Left renal cortex interstitium (tissue), 4 donors: ENCODE results near the gene SDK1. TPM values are rescaled to one million over a fixed set of nuclear protein-coding genes. Genes with fewer than 3 reads are reported as not detected.
"Not testable (repeated sequence)": the region's sequence is repeated elsewhere in the genome, so short reads cannot be mapped to it uniquely, and the experiment has no call there.

ENCODE experiments used
- DNase-seq, 4 donors: peaks; one replicate each; pipeline ENCODE4 v3.0.0-alpha.2; 2013; ENCODE audit warnings: low read depth in 4 of 4, low spot score in 2 of 4, missing footprints in 1 of 4
- polyA plus RNA-seq, 4 donors: library from polyadenylated mRNA; unstranded; fragments of 120-200 nt; gene quantifications; one replicate each; pipeline ENCODE4 v1.2.1, GENCODE V29; 2013; ENCODE audit not compliant: insufficient read length in 4 of 4

SDK1 gene
- polyA plus RNA-seq, 4 donors, result 5.1 to 10.2 (median 6.9) TPM

DNA sequence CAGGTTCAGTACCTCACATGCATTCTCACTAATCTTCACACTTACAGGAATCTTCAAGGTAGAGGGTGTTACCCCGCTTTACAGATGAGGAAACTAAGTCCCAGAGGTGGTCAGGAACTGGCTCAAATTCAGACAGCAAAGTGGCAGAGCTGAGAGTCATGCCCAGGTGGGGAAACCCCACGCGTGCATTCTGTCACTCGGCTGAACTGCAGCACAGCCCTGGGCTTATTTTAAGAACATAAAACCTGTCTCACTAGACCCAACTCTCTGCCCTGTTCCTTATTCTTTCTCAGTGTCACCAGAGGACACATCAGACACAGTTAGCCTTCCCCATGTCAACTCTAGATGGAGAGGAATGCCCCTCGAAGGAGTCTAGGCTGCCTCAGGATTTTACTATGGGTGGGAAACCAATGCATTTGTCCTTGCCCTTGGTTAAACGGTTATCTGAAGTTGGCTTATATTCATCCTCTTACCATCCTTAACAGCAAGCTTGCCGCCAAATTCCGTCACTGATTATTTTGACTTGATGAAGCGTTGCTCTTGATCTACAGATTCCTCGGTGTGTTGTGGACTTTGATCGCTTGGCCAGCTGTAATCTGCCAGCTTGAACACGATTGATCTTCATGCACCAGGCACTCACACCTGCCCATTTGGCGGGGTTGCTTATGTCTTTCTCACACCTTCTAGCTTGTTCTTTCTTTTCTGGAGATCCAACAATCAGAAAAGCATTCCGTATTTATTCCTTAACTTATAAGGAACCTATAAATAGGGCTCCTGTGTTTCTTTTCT is 627.9 kb downstream of the SDK1 start:
- DNase-seq, result no peak

DNA sequence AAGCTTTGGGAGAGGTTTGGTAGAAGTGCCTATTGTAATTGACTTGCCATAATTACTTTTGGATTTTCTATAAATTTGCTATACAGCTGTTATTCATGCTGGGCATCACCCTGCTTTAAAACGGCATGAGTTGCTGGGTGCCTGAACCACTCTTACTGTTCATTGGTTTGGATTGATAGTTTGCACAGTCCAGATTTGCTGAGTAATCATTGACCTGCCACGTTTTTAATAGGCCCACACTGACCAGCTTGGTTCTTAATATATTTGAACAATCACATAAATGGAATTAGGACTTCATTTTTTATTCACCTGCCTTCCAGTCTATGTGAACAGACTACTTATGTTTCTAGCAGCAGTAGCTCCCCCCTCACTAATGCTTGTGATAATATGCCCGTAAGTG is 630.8 kb downstream of the SDK1 start:
- DNase-seq, result no peak

DNA sequence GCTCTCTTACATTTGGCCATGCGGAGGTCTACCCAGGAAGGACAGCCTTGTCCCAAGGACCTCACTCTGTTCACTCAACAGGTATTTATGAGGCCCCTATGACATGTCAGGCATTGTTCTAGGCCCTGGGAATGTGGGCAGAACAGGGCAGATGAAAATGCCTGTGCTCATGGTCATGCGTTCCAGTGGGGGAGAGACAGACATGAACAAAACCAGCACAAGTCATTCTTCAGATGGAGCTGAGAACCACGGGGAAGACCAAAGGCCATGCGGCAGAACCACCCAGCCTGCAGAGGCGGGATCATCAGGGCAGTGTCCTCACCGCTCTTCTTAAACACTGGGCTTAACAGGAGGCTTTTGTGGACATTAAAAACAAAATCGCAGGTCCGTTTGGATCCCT is 636.1 kb downstream of the SDK1 start:
- no peak for DNase-seq

DNA sequence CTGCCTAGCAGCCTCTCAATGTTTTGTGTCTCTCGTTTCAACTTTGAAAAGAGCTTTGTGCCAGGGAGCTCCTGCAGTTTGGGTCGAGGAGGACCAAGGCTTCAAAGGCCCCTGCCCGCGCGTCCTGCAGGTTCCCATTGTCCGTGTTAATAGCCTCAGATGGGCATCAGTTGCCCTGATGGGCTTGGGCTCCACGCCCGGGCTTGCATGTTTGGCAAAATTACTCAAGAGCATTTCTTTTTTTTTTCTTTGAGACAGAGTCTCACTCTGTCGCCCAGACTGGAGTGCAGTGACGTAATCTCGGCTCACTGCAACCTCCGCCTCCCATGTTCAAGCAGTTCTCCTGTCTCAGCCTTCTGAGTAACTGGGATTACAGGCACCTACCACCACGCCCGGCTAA is 636.6 kb downstream of the SDK1 start:
- DNase-seq, result no peak

DNA sequence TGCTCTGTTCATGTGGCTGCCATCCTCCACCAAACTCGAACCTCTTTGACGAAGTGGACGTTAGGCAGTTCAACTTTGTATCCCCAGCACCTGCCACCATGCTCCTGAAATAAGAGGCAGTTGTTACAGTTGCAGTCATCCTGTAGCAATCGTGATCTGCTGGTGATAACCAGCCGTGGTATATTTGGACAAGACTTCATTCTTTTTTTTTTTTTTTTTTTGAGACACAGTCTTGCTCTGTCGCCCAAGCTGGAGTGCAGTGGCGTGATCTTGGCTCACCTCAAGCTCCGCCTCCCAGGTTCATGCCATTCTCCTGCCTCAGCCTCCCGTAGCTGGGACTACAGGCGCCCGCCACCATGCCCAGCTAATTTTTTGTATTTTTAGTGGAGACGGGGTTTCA is 640.7 kb downstream of the SDK1 start:
- DNase-seq, result not testable (repeated sequence)

DNA sequence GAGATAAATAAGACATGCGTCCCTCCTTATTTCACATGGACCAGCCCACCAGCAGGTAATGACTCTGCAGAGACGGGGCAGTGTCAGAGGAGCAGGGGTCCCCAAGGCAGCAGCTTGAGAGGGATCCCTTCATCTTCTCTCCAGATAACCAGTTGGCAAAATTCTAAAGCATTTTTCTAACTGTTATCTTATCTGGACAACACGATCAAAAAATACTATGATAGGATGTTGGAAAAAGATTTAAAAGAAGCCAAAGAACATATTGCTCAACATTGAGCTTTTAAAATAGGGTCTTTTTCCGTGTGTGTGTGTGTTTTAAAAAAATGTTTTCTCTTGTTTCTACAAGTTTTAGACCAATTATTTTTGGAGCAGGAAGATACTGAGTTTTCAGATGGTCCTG is 641.2 kb downstream of the SDK1 start:
- no peak for DNase-seq

DNA sequence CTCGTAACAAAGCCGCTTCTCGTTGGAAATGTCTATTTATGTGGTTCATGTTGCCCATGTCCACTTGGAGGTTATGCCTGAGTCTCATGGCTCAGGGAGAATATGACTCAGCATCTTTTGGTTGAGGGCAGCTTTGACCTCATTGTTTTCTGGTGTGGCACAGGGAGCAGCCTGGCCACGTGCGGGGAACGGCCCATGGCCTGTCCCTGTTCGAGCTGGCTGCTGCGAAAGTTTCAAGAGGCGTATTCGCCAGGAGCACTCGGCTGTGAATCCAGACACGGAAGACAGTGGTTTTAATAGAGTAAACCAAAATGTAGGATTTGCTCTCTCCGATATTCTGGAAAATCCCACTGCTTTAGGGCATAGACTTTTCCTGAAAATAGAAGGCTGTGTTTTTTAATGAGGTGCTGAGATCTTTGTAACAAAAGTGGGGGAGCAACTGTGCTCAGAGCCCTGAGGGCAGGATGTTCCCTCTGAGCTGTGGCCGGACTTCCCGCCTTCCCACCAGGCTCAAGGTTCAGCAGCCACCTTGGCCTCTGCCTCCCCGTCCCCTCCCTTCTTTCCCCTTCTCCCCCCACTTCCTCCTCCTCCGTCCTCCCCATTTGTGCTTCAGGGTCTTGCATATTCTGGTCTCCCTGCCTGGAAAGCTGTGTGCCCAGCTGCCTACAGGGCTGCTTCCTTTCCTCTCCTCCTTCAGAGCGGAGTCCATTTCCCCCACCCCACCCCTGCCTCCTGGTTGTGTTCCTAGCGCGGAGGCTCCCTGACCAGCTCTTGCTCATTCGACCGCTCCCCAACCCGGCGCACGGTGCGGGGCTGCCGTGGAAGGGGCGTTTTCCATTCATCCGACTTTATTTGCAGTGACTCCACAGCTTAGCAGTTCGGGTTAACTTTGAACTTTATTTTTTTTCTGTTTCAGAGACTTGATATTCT is 642.0 kb downstream of the SDK1 start:
- DNase-seq, result no peak

DNA sequence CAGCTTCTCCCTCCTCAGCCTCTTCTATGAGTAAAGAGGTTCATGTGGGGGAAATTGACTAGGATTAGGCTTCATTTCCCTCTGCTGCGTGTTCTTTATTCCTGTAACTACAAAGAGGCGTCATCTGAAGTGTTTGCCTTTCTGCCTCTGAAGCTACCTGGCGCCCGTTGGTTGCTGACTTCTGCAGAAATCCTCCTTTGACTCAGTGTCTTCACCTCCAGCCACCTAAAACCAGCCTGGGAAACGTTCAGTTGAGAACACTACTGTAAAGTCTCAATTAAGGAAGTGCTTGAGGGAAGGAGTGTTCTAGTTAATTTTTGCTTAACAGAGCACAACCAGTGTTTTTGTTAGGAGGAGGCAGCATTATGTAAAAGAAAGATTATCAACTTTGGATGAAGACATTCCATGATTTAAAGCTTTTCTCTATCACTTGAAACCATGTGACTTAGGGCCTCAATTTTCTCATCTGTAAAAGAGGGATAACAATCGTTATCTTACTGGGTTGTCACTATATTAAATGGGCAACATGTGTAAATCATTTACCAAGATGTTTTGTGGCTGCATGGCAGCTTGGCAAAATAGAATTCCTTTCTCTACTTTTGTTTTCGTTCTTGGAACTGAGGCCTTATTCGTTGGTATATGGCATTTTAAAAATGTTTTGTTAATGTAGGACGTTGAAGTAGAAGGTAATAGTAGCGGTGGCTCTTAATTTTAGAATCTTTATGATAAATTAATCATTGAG is 642.9 kb downstream of the SDK1 start:
- no peak for DNase-seq

DNA sequence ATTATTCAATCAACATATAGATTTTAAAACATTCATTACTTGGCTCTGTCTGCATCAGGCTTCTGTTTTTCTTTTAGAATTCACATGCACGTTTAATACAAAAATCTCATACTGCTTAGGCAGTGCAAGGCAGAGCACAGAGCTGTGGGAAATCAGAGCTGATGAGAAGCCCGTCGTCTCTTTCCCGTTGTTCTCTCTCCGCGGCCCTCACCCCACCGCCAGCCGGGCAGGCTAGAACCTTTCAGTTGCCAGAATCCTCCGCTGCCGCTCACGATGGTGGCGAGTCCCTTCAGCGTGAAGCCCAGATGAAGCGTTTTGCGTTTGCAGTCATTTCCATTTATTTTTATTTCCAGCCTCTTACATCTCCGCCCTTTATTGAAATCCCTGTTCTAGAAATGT is 648.2 kb downstream of the SDK1 start:
- no peak for DNase-seq

DNA sequence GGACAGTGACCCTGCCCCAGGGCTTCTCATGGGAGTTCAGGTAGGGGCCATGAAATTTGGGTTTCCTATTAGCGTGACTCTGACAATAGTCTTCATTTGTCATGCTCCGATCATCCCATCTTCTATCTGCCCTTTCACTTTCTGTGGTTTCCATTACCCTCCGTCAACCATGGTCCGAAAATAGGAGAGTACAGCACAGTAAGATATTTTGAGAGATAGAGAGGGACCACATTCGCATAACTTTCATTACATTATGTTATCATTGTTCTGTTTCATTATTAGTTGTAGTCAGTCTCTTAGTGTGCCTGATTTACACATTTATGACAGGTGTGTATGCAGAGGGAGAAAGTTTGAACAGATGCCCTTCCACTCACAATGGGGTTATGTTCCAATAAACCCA is 649.2 kb downstream of the SDK1 start:
- no peak for DNase-seq

DNA sequence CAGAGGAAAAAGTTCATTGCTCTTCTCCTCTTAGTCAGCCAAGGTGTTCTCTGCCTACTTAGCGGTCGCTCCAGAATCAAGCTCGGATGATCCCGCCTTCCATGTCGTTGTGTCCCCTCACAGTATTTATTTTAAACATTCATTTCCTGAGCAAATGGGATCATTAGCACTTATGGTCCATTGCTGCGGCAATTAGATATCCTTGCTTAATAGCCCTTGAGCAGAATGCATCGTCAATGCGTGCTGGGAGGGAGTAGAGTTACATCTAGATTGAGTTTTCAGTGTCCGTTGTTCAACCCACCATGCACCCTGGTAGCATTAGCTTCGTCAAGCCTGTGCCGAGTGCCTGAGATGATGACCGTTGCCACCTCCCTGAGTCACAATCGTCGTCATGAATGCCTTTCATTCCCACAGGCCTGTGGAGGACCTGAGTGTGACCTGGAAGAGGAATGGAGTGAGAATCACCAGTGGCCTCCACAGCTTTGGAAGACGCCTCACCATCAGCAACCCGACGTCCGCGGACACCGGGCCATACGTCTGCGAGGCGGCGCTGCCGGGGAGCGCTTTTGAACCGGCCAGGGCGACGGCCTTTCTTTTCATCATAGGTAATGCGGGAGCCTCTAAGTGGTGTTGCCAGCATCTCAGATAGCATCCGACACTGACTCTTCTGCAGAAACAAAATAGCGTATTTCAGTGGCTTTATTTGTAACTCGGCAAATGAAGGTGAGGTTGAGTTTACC is 650.4 kb downstream of the SDK1 start:
- no peak for DNase-seq

DNA sequence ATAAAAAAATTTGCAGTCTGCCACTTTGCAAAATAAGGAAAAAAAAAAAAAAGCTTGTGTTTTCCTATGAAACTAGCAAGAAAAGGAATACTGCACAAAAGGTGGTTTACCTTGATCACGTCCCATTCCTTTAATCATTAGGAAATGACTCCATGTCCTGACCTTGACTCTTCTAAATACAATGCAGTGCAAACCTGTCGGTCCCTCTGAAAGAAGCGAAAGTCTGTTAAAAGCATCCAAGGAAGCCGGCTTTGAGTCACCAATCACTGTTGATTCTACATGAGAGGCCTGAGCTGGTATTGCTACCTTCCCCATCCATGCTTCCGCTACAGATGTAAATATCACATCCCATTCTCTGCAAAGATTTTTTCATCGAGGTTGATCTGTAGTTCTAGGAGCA is 652.1 kb downstream of the SDK1 start:
- DNase-seq, result no peak

DNA sequence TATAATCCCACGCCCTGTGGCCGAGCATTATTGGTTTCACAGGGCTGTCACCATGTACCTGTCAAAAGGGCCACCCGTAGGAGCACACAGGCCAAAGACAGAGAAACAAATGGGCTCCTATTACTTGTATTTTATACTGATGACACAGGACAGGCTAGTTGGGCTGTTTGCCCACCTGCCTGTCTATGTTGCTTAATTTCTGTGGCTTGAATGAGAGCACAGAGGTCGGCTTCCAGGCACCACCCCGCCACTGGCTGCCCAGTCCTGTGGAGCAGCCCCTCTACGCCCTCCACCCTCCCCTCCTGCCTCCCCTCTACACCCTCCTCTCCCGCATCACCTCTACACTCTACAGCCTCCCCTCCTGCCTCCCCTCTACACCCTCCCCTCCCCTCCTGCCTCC is 652.9 kb downstream of the SDK1 start:
- DNase-seq, result no peak

DNA sequence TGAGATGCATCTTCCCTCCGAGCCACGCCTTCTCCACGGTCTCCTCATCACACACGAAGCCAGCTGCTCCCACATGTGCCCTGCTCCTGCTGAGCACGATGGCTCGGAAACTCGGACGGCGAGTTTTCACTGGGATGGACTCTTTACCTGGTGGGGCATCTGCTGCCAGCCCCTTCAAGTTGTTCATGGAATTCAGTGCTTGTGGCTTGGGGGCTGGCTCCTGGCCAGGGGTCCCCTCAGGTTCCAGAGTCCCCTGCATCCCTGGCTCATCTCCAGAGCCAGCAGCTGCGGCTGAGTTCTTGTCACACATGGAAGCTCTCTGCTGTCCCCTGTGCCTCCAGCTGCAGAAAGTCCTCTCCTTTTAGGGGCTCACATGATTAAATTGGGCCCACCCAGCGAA is 654.0 kb downstream of the SDK1 start:
- no peak for DNase-seq

DNA sequence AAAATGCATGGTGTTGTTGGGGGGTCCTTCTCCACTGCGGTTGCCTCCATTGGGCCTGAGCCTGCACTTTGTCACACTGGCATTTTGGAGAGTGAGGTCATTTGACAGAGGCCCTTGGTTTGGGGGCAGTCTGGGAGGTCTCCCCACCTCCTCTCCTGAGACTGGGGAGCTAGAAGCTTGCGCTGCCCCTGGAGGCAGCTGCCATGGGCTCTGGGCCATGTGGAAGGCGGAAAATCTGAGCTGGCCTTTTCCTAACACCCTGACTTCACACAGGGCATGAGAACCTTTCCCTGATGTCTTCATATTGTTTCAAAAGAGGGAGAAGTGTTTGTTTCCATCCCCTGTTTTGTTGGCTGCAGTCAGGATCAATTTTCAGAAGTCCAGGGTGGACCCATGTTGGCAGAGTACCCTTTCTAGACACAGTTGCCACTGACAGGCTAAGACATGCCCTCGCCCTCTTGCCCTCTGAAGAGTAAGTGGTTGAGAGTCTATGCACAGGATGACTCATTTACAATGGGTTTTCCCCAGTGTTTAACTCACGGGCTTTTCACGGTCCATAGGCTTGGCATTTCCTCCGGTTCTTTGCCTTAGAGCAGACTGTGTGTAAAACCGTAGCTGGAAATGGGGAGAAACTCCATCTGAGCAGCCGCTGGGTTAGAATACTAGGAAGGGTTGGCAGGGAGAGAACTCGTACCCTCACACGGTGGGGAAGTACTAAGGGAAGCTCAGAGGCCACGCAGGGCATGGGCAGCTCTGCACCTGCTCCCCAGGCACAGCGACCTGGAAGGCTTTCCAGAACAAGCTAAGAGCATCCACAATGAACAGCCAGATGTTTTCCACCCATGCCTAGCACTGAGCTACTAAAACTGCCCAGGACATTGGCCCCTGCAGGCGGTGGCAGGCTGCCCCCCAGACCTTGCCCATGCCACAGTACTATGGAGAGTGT is 655.0 kb downstream of the SDK1 start:
- DNase-seq, result peak in 1 of 4 donors; percentile 38

DNA sequence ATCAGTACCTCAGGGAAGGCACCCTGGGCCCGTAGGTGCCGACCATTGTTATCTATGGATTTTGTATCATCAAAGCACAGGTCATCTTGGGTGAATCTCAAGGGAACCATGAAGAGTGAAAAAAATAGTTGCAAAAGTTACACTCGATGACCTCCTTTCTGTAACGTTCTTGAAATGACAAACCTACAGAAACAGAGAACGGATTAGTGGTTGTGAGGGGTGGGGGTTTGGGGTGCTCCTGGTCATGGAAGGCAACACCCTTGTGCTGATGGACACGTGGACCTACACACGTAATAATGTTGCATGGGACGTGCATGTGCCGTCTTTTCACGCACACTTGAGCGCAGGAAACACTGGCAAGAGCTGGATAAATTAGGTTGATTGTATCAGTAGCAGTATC is 655.9 kb downstream of the SDK1 start:
- DNase-seq, result no peak

DNA sequence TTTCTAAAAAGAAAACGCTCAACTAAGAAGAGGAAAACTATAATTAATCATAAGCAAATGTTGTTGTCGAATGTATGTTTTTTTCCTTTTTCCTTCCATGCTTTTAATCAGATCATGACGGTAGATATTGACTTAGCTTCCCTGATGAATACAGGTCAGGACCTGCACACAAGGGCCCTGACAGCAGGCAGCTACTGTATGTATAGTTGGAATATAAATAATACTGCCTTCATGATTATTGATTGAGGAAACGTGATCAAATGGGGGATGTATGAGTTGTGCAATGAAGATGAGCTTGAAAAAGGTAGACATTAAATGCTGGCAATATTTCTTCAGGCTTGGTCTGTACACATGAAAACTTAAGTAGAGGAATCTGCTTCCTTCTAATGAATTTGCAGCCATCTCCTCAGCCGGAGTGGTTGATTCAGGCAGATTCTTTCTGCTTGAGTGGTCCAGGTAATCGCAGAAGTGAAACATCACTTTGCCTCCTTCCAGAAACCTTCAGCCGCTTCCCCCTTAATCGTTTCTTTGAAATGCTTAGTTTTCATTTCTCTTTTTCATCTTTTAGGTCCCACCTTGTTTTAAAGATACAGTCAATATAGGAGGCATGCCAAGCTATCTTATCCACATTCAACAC is 656.5 kb downstream of the SDK1 start:
- DNase-seq, result no peak

DNA sequence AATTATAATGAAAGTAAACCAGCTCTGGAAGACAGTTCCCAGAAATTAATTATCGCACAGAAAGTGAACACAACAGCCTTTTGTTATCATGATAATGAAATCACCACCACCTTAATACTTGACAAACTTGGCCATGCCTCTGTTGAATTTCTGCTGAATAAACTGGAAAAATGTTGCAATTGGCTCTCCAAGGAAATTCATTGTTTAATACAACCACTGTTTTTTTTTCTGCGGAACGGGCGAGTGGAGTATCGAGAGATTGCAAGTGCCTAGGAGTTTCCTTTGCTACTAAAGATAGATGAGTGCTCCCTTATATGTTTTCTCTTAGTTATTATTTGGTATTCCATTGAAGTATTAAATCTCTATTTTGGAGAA is 657.0 kb downstream of the SDK1 start:
- no peak for DNase-seq

DNA sequence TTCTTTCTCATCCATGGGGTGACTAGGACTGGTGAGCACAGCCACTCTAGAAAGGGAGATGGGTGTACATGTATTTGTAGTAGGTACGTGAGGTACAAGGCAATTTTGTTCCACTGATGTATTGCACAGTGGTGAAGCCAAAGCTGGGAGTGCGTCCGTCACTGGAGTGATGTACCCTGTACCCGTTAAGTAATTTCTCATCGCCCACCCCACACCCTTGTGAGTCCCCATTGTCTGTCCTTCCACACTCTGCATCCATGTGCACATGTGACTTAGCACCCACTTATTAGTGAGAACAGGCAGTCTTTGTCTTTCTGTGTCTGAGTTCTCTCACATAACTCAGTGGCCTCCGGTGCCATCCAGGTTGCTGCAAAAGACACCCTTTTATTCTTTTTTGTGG is 658.3 kb downstream of the SDK1 start:
- no peak for DNase-seq
